ENCODE data around the gene GNPTAB.
"Not testable (repeated sequence)": the region's sequence is repeated elsewhere in the genome, so short reads cannot be mapped to it uniquely, and the experiment has no call there.

The GNPTAB gene

DNA sequence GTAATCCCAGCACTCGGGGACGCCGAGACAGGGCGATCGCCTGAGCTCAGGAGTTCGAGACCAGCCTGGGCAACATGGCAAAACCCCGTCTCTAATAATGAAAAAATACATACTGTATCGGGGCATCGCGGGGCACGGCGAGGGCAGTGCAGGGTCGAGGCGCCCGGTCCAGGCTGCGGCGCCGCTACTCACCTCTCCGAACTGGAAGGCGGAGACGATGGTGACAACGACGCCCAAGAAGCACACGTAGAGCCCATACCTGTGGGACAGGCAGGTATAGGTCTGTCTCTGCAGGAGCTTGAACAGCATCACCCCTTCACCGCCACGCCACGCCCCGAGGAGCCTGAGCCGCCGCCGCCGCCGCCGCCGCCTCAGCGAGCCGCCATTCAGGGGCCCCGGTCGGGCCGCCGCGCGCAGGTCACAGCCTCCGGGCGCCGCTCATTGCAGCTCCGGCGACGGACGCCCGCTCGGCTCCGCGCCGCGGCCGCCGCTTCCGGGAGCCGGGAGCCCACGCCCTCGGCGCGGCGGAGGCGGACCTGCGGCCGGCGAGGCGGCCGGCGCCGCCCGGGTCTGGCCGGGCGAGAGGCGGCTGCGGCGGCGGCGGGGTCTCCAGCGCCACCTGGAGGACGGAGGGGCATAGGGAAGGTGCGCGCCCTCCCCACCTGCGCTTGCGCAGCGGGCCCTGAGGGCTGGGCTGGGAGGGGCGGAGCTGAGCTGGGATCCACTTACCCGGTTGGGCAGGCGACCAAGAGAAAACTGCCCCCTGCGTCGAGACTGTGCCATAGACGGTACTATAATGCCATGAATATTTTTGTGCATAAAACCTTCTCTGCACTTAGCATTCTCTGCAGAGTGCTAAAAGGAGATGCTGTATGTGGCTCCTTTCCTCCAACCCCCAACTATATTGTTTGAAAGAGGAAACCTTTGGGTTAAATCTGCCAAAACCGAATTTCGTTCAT lies at the start of gene GNPTAB:
Gene GNPTAB (minus strand): TSS at position 593 of the 959 bp plus-strand sequence. CDS start 284 bp downstream, at position 309.
- DNase-seq, result peak; percentile 91

GRCh38 chr12:101878243-101878821 lies 47.6 kb upstream of the GNPTAB start:
- DNase-seq, result no peak

GRCh38 chr12:101877806-101878242 lies 47.1 kb upstream of the GNPTAB start:
- no peak for DNase-seq

- peak; percentile 49 for DNase-seq
Observed at GRCh38 chr12:101876861-101877805, 46.4 kb upstream of the GNPTAB start, which contains the start of gene DRAM1. Gene DRAM1 (plus strand): TSS chr12:101877580. CDS start chr12:101877790, 210 bp downstream.

- no peak for DNase-seq
Observed at GRCh38 chr12:101876322-101876860, 45.6 kb upstream of the GNPTAB start.

- DNase-seq, result no peak
Observed at GRCh38 chr12:101875162-101875561, 44.4 kb upstream of the GNPTAB start.

DNA sequence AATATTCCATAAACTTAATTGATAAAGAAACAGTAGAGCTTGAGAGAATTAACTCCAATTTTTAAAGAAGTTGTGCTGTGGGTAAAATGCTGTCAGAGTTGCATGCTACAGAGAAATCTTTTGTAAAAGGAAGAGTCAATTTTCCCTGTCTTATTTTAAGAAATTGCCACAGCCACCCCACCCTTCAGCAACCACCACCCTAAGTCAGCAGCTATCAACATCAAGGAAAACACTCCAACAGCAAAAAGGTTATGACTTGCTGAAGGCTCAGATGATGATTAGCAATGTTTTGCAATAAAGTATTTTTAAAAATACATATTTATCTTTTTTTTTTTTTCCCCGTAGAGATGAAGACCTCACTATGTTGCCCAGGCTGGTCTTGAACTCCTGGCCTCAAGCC lies 40.2 kb upstream of the GNPTAB start:
- no peak for DNase-seq

- not testable (repeated sequence) for DNase-seq
Observed at GRCh38 chr12:101867619-101868018, 36.9 kb upstream of the GNPTAB start.

- DNase-seq, result no peak
Observed at GRCh38 chr12:101866615-101867373, 36.0 kb upstream of the GNPTAB start.

GRCh38 chr12:101863981-101864380 lies 33.2 kb upstream of the GNPTAB start:
- no peak for DNase-seq

DNA sequence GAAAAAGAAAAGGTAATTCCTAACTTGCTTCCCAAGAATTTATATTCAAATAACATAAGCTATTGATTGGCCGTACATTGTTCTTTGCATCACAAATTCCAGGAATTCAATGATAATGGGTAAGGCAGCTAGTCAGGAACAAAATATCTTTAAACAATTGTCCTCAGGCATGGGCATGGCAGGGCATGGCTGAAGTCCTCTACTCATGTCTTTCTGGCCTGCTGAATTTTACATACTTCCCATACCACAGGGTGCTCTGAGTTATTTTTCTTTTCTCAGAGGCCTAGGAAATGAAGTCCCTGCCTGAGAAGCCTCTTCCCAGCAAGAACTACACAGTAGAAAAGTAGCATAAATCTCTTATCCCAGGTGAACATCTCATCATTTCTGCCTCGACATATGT lies 31.5 kb upstream of the GNPTAB start:
- no peak for DNase-seq

- DNase-seq, result peak; percentile 4
Observed at GRCh38 chr12:101861688-101862087, 30.9 kb upstream of the GNPTAB start.

DNA sequence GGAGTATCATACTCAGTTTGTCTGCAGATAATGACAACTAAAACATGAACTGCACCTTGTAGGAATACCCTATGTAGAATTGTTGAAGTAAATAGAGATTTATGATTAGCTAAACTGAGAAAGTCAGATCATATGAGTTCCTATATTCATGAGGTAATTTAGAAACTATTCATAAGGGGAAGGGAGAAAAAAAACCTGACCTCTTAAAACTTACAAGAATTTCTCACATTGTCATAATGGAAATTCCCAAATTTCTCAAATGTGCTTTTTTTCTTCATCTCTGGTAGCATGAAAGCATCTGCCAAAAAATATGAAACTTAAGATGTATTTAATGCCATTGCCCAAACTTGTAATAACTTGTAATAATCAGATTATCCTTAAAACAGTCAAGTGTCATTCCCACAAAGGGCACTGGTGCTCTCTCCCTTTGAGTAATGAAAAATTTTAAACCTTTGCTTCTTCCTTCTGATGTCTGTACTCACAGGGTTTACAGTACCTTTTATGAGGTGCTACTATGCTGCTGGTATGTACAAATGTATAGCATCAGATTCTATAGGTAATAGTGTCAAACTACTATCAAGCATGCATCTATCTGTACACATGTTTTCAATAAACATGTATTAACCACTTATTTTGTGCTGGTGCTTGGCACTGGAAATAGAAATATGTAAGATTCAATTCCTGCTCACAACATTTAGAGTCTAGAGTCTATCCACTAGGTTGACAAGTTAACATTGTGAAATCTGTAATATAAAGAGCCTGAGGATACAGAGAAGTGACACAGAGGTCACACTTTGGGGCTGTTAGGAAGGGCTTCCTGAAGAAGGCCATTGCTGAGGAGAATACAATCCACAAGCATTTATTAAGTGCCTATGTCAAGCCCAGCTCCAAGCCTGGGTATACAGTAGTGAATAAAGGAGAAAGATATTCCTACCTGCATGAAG lies 29.2 kb upstream of the GNPTAB start:
- DNase-seq, result no peak

DNA sequence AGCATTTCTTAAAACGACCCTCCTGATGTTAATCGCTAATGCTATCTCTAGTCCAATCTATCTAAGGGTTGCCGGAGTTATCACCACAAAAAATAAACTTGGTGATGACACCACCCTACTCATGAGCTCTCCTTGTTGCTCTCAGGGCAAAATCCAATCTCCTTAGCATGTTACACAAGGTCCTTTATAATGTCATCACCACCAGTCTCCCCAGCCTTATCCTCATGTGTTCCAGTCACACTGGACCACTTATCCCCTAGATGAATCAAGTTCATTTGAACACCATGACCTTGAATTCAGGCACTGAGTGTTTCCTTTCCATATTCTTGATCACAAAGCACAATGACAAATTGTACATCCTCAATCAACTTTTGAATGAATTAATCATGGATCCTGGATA lies 27.6 kb upstream of the GNPTAB start:
- no peak for DNase-seq

DNA sequence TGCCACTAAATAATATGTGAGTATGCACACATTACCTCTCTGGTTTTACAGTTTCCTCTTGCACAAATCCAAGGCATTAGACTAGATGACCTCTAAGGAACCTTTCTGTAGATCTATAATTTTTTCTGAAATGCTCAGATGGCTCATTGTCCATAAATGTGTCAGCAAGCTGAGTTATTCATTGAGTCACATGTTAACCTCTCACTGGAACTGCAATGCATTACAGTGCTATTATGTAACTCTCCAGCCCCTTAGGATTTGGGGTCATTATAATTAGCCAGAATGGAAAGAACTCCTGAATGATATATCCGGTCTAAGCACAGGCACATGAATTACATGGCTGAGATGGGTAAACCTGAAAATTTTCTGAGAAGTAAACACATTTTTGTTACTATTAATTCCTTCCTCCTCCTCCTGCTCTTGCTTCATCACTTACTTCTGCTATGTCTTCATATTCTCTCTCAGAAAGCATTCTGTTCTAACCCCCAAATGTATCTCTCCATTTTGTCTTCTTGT lies 26.3 kb upstream of the GNPTAB start:
- no peak for DNase-seq

- not testable (repeated sequence) for DNase-seq
Observed at GRCh38 chr12:101856614-101857013, 25.9 kb upstream of the GNPTAB start.

DNA sequence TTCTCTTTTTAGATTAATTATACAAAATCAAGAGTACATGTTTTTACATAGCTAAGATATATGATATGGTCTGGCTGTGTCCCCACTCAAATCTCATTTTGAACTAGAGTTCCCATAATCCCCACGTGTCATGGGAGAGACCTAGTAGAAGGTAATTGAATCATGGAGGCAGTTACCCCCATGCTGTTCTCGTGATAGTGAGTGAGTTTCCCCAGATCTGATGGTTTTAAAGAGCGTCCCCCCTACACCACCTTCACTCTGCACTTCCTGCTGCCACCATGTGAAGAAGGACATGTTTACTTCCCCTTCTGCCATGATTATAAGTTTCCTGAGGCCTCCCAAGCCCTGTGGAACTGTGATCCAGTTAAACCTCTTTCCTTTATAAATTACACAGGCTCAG lies 25.2 kb upstream of the GNPTAB start:
- no peak for DNase-seq

GRCh38 chr12:101855364-101855884 lies 24.7 kb upstream of the GNPTAB start:
- DNase-seq, result peak; percentile 57

DNA sequence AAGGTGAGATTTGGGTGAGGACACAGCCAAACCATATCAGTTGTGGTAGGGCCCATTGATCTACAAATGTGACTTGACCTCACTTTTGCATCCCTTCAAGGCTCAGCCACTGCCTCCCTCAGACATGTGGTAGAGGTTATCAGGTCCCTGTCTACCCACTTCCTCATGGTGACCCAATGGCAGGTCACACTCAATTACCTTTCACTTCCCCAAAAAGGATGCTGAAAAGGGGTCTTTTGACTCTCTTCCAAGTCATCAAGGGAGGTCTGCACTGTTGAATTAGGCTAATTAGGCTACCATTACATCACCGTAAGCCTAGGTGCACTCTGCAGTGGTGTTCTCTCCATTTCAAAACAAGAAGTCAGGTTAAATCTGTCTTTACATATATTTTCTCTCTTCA lies 24.0 kb upstream of the GNPTAB start:
- DNase-seq, result no peak

DNA sequence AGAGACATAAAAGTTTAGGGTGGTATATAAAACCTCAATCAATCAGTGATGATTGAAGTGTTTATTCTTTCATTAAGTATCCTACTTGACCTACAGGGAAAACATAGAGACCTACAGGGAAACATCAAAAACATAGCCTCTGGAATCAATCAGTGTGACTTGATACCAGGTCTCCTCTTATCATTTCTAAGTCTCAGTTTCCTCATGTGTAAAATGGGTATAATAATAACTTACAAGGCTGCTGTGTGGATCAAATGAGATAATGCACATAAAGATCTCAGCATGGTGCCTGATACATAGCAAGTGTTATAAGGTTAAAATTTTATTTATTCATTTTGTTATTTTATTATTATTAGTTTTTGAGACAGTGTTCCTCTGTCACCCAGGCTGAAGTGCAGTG lies 22.2 kb upstream of the GNPTAB start:
- no peak for DNase-seq
